GM21360 (cell line): ENCODE results near the gene HSF4.

ENCODE experiments used
- ATAC-seq: cut with Tn5 transposase; IDR thresholded peaks from one replicate; pipeline ENCODE4 v1.9.1; 2021; ENCODE audit warnings: mild to moderate bottlenecking, moderate library complexity; ENCODE audit not compliant: unreplicated experiment

The HSF4 gene

GRCh38 chr16:67166598-67167168 lies 2.1 kb downstream of the HSF4 start:
- ATAC-seq: no peak

GRCh38 chr16:67167588-67167987 lies 3.0 kb downstream of the HSF4 start:
- no peak for ATAC-seq

- ATAC-seq: no peak
Measured at GRCh38 chr16:67169011-67169451, 4.5 kb downstream of the HSF4 start.

DNA sequence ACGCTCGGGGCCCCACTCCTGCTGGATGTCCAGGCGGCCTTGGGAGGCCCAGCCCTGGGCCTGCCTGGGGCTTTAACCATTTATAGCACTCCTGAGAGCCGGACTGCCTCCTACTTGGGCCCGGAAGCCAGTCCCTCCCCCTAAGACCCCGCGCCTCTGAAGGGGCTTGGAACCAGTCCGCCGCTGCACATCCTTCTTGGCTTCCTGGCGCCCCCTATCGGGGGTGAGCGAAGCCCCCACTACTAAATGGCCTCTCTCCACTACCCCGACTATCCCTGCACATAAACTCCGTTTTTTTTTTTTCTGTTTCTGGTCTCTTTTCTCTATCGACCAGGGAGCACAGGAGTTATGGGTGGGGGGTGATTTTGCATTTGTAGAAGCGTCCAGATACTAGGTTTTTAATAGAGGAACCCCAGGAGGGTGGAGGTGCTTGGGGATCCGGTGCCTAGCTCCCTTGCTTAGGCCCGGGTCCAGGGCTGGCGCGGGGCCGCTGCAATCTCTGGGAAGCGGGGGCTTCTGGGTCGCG lies 5.2 kb downstream of the HSF4 start:
- no peak for ATAC-seq

DNA sequence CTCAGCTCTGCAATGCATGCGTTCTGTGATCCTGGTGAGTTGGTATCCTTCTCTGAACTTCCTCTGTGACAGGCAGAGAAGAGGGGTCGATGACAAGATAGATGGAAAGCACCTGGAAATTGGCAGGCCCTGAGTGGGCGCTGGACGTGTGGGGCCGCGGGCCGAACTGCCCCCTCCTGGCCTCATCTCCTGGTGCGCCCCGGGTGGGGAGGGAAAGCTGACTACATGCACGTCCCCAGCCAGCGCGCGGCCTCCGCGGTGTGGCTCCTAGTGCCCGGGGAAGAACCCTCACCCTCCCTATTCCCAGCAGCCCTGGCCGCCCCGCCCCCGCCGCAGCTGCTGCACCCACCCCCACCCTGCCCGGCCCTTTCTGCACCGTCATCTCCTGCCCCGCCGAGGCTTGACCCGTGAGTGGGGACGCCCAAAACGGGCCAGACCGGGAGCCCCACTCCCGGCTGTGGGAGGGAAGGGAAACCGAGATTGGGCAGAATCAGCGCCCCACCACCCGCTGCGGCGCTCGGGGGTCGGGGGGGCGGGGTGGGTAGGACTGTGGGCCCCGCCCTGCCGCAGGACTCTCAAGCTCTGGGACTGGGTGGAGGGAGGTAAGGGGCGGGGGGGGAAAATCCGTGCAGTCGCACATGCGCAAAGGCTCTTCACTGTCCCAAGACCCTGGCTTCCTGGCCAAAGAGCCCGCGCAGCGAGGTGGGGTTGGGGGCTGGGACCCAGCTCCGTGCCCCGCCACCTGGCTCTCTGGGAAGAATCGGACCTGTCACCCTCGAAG lies 5.8 kb downstream of the HSF4 start, which contains the start of gene NOL3:
TSS of gene NOL3 (plus strand) at position 371 of the 781 bp plus-strand sequence.
- peak; percentile 35 for ATAC-seq

DNA sequence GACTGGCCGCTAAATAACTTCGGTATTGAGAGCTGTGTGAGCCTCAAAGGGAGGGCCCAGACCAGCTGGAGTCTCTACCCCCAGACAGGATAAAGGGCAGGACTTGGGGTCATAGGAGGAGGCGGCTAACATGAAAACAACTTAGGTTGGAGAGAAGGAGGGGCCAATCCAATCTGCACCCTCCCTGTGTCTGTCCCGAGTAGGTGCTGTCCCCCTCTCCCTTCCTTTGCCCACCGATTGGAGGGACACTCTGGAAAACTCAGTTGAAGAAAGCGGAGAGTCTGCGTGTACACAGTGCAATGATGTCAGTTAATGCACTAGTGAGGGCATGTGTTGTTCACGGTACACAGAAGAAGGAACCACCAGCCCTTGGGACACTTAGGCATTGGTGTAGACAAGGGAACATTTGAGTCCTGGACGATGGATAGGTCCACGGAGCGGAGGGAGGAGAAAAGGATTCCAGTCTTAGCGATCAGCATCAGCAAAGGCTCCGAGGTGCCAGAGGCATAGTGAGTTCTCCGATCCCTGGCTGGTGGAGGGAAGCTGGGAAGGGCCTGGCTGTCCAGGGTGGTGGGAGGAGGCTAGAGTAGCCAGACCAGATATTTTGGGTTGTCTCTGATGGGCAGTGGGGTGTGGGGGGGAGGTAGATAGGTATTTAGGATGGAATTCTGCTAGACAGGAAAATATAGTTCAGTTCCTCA lies 6.6 kb downstream of the HSF4 start:
- peak; percentile 1 for ATAC-seq

DNA sequence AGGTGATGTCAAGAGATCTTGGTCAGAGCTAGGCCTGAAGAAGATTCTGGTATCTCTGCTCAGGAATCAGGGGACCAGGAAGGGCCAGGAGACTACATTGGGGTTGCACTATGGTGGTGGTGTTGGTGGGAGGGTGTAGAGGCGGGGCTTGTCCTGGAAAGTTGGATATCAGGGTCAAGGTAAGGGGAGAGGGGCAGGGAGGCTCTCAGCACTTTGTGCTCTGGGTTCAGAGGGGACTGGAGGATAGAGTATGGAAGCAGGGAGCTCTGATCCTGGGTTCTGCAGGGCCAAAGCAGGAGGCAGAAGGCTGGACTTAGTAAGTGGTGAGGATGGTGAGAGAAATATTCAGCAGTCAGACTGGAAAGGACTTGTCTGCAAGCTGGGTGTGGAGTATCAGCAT lies 8.8 kb downstream of the HSF4 start:
- no peak for ATAC-seq

DNA sequence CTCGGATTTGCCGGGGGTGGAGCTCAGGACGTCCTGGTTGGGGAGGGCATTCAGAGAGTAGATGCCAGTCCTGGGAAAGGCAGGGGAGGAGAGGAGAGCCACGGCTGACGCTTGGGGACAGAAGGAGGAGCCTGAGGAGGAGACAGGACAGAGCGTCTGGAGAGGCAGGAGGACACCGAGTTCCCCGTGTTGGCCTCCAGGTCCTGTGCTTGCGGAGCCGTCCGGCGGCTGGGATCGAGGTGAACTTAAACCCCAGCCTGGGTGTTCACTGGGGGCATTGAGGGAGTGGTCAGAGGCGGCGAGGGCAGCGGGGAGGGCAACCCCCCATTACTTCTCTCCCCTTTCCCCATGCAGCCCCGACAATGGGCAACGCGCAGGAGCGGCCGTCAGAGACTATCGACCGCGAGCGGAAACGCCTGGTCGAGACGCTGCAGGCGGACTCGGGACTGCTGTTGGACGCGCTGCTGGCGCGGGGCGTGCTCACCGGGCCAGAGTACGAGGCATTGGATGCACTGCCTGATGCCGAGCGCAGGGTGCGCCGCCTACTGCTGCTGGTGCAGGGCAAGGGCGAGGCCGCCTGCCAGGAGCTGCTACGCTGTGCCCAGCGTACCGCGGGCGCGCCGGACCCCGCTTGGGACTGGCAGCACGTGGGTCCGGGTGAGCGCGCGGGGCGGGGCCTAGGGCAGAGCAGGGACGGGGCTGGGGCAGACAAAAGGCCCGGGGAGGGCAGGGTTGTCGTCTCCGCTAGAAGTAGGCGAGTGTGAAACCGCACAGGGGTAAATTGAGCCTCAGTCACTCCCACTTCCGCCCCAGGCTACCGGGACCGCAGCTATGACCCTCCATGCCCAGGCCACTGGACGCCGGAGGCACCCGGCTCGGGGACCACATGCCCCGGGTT lies 9.5 kb downstream of the HSF4 start:
- peak; percentile 42 for ATAC-seq

DNA sequence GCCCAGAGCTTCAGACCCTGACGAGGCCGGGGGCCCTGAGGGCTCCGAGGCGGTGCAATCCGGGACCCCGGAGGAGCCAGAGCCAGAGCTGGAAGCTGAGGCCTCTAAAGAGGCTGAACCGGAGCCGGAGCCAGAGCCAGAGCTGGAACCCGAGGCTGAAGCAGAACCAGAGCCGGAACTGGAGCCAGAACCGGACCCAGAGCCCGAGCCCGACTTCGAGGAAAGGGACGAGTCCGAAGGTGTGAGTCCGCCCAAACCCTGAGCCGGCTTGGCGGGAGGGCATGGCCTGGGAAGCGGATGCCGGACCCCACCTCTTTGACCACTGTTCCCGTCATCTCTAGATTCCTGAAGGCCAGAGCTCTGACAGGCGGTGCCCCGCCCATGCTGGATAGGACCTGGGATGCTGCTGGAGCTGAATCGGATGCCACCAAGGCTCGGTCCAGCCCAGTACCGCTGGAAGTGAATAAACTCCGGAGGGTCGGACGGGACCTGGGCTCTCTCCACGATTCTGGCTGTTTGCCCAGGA lies 10.2 kb downstream of the HSF4 start:
- no peak for ATAC-seq

- no peak for ATAC-seq
Measured at GRCh38 chr16:67176662-67177061, 12.1 kb downstream of the HSF4 start.

- ATAC-seq: no peak
Measured at GRCh38 chr16:67177743-67178699, 13.5 kb downstream of the HSF4 start.

DNA sequence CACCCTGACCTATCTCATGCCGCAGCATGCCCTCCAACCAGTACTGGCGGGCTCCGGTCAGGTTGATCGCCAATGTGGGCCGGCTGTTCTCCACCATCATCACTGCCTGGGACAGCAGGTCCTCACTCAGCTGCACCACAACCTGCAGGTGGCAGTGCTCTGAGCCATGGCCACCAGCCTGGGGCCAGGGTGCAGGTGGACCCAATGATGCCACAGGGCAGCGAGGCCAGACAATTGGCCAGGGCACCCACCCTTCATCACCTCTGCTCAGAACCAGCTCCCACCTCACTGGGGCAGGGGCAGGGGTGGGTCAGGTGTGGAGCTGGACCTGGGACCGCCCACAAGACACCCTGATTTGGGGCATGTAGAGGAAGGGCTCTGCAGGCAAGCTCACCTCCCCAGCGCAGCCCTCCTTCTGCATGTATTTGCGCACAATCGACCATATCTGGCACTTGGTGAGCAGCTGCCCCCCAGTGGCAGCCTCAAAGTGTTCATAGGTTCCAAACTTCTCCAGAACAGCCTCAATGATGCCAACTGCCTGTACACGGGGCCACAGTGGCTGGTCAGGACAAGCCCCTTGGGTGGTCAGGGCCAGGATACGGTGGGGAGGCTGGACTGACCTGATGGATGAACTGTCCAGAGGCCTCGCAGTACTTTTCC lies 15.0 kb downstream of the HSF4 start:
- no peak for ATAC-seq

DNA sequence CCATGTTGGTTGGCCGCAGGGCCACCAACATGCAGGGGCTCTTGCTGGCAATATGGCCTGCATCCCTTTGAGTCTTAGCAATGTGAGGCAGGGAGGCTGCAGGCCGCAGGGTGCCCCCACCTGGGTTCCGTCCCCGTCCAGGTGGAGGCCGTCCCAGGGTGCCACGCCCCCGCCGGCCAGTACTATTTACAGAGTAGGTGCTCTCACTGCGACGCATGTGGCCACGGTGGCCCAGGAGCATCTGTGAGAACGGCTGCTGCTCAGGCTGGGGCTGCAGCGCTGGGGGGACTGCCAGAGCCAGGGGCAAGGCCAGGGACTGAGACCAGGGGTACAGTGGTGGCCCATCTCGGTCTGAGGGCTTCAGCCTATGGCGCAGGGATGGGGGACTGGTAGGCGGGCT lies 15.6 kb downstream of the HSF4 start:
- ATAC-seq: no peak

- no peak for ATAC-seq
Measured at GRCh38 chr16:67181346-67181745, 16.8 kb downstream of the HSF4 start.

GRCh38 chr16:67182288-67182687 lies 17.7 kb downstream of the HSF4 start:
- no peak for ATAC-seq

- no peak for ATAC-seq
Measured at GRCh38 chr16:67183284-67183626, 18.7 kb downstream of the HSF4 start.

DNA sequence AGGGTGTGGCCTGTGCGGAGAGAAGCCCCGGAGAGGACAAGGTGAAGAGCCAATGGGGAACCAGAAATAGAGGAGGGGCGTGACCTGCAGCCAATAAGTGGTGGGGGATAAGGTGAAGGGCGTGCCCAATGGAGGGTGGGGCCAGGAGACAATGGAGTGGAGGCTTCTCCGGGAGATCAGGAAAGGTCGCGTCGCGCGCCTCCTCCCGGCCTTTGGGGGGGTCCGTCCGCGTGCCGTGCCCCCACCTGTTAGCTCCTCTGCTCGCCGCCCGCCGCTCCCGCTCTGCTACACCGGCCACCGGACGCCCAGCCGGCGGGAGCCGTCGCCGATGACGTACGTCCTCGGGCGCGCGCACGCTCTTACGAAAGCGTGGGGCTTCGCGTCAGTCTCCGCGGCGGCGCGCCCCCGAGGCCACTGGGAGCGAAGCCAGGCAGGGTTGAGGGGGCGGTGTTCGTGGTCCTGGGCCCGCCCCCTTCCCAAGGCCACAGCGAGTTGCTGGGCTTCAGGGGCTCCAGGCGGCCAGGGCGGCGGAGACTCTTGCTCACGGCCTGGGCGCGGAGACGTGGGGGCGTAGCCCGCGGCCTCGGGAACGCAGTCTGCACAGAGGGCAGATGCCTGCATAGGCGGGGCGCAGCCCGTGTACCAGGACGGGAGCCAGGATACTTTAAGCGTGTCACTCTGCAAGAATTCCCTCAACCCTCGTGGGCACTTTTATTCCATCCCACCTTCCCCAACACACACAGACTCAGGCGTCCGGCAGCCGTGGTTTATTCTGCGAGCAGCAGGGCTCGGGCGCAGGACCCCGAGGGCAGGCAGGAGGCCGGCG lies 19.3 kb downstream of the HSF4 start, which contains the start of gene MATCAP1:
TSS of gene MATCAP1 (minus strand) at position 337 of the 826 bp plus-strand sequence. CDS start 3,353 bp downstream, outside the sequence.
- peak; percentile 90 for ATAC-seq

DNA sequence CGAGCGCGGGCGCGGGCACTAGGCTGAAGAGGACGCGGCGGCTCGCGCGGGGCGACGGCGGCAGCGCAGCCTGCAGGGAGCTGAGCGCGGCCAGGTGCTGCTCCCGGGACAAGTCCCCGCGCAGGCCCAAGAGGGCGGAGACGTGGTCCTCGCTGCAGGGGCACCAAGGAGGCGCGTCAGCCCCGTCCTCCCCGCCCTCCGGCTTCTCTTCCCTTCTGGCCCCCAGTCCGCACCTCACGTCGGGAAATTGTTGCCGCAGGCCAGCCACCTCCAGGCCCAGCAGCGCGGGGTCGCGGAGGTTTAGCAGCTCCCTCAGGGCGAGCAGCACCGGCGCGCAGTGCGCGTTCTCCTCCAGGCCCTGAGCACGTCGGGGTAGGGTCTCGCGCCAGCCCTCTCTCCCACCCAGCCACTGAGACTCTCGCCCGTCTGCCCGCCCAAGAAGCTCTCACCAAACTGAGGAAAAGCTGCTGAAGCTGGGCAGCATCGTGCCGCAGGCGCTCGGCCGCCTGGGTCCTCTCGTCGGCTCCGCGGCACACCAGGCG lies 20.0 kb downstream of the HSF4 start:
- no peak for ATAC-seq
